Mesendoderm (in vitro differentiated cells): Measurements from ENCODE around the gene PGBD5.

Experiments
- DNase-seq: peaks from one replicate; pipeline ENCODE4 v3.0.0; 2013
- H2AK5ac ChIP-seq: 2 replicates; pipeline ENCODE4 v1.6.1; 2013; ENCODE audit warnings: low read length, inconsistent platforms
- H2BK120ac ChIP-seq: 2 replicates; pipeline ENCODE4 v1.6.1; 2013; ENCODE audit warnings: low read depth, mild to moderate bottlenecking, low read length, moderate library complexity, mixed read lengths
- H2BK15ac ChIP-seq: replicated peaks from 2 replicates; pipeline ENCODE4 v1.6.1; 2013; ENCODE audit warnings: low read depth, mild to moderate bottlenecking, moderate library complexity
- H2BK5ac ChIP-seq: 2 replicates; pipeline ENCODE4 v1.6.1; 2013; ENCODE audit warnings: low read length, inconsistent platforms
- H3K18ac ChIP-seq: 2 replicates; pipeline ENCODE4 v1.6.1; 2013; ENCODE audit warnings: mild to moderate bottlenecking, low read length, mixed read lengths
- H3K23ac ChIP-seq: one replicate; pipeline ENCODE4 v1.6.1; 2013; ENCODE audit warnings: low read length
- H3K27ac ChIP-seq: 2 replicates; pipeline ENCODE4 v1.5.1; 2013; ENCODE audit warnings: low read depth, mild to moderate bottlenecking, inconsistent platforms, low read length, moderate library complexity
- H3K27me3 ChIP-seq: 2 replicates; pipeline ENCODE4 v1.6.1; 2013; ENCODE audit warnings: low read length, control low read depth, mild to moderate bottlenecking, inconsistent platforms; ENCODE audit not compliant: insufficient read depth, poor library complexity
- H3K36me3 ChIP-seq: 2 replicates; pipeline ENCODE4 v1.6.1; 2013; ENCODE audit warnings: low read length, inconsistent platforms; ENCODE audit not compliant: control insufficient read depth, insufficient read depth
- H3K4ac ChIP-seq: one replicate; pipeline ENCODE4 v1.6.1; 2013; ENCODE audit warnings: low read depth, mild to moderate bottlenecking, low read length, moderate library complexity
- H3K4me1 ChIP-seq: 2 replicates; pipeline ENCODE4 v1.6.1; 2013; ENCODE audit warnings: low read depth, low read length, inconsistent platforms; ENCODE audit not compliant: control insufficient read depth
- H3K4me2 ChIP-seq: 2 replicates; pipeline ENCODE4 v1.6.1; 2013; ENCODE audit warnings: low read length
- H3K4me3 ChIP-seq: 2 replicates; pipeline ENCODE4 v1.5.1; 2013; ENCODE audit warnings: mild to moderate bottlenecking, low read length
- H3K56ac ChIP-seq: one replicate; pipeline ENCODE4 v1.6.1; 2013; ENCODE audit warnings: low read length
- H3K79me1 ChIP-seq: 2 replicates; pipeline ENCODE4 v1.6.1; 2013; ENCODE audit warnings: low read length, inconsistent platforms
- H3K79me2 ChIP-seq: 2 replicates; pipeline ENCODE4 v1.6.1; 2013; ENCODE audit warnings: mild to moderate bottlenecking, low read length; ENCODE audit not compliant: control insufficient read depth, insufficient read depth
- H3K9ac ChIP-seq: 2 replicates; pipeline ENCODE4 v1.6.1; 2013; ENCODE audit warnings: low read length, inconsistent platforms
- H4K5ac ChIP-seq: one replicate; pipeline ENCODE4 v1.6.1; 2013; ENCODE audit warnings: low read length
- H4K8ac ChIP-seq: one replicate; pipeline ENCODE4 v1.6.1; 2013; ENCODE audit warnings: low read depth, mild to moderate bottlenecking, control low read depth, low read length, moderate library complexity
- WGBS: extraction: QIAGEN DNeasy Blood & Tissue Kit; methylation state at CpG from one replicate; pipeline ENCODE4 v1.1.7; 2013; ENCODE audit warnings: low lambda C conversion rate, missing lambda C conversion rate; ENCODE audit not compliant: insufficient coverage; ENCODE audit errors: extremely low coverage; 5-methylcytosine and 5-hydroxymethylcytosine counted together

The PGBD5 gene

GRCh38 chr1:230387296-230387695, 38.8 kb downstream of the PGBD5 start:
- no peak overlapping the region for H3K4ac ChIP-seq
- H3K27me3 ChIP-seq: no peaks in the 10 kb centered on the region
- no peak overlapping the region for H3K9ac ChIP-seq
- H3K79me1 ChIP-seq: peaks cover 4% of the 10 kb centered on the region
- H2BK120ac ChIP-seq: no peak overlapping the region
- H4K8ac ChIP-seq: no peak overlapping the region
- no CpG with 5 or more reads among the region's 2 CpGs for WGBS
- H3K4me2 ChIP-seq: no peak overlapping the region
- no peak overlapping the region for H3K18ac ChIP-seq
- H2BK15ac ChIP-seq: no peak overlapping the region
- H2AK5ac ChIP-seq: no peak overlapping the region
- peaks cover 2% of the 10 kb centered on the region for H3K4me1 ChIP-seq
- no peak overlapping the region for H3K4me3 ChIP-seq
- no peak overlapping the region for H3K23ac ChIP-seq
- H2BK5ac ChIP-seq: no peak overlapping the region
- no peak for DNase-seq
- H3K56ac ChIP-seq: no peak overlapping the region
- H3K36me3 ChIP-seq: no peaks in the 10 kb centered on the region
- H4K5ac ChIP-seq: no peak overlapping the region
- H3K79me2 ChIP-seq: no peaks in the 10 kb centered on the region
- H3K27ac ChIP-seq: no peak overlapping the region

- no peak overlapping the region for H2BK5ac ChIP-seq
- no peaks in the 10 kb centered on the region for H3K36me3 ChIP-seq
- H4K5ac ChIP-seq: no peak overlapping the region
- H2AK5ac ChIP-seq: no peak overlapping the region
- no CpG with 5 or more reads among the region's 6 CpGs for WGBS
- H3K4me3 ChIP-seq: no peak overlapping the region
- H3K79me2 ChIP-seq: no peaks in the 10 kb centered on the region
- H2BK15ac ChIP-seq: no peak overlapping the region
- DNase-seq: no peak
- H3K56ac ChIP-seq: no peak overlapping the region
- H2BK120ac ChIP-seq: no peak overlapping the region
- H3K4me1 ChIP-seq: peaks cover 5% of the 10 kb centered on the region
- H3K79me1 ChIP-seq: peaks cover 4% of the 10 kb centered on the region
- no peak overlapping the region for H3K4ac ChIP-seq
- no peak overlapping the region for H3K23ac ChIP-seq
- no peak overlapping the region for H3K9ac ChIP-seq
- no peak overlapping the region for H3K18ac ChIP-seq
- no peaks in the 10 kb centered on the region for H3K27me3 ChIP-seq
- H3K27ac ChIP-seq: no peak overlapping the region
- no peak overlapping the region for H4K8ac ChIP-seq
- H3K4me2 ChIP-seq: no peak overlapping the region
These were observed 39.4 kb downstream of the PGBD5 start for GRCh38 chr1:230386637-230387262.

- Histone ChIP-seq H2BK5ac (no peak overlapping the region), H3K18ac (no peak overlapping the region), H3K27me3 (no peaks in the 10 kb centered on the region), H2AK5ac (no peak overlapping the region), H3K4me2 (no peak overlapping the region), H2BK15ac (no peak overlapping the region), H3K79me1 (peaks cover 4% of the 10 kb centered on the region), H3K4ac (no peak overlapping the region), H3K79me2 (no peaks in the 10 kb centered on the region), H3K36me3 (no peaks in the 10 kb centered on the region), H3K4me1 (peaks cover 7% of the 10 kb centered on the region), H4K5ac (no peak overlapping the region), H2BK120ac (no peak overlapping the region), H3K23ac (no peak overlapping the region), H3K56ac (no peak overlapping the region), H3K27ac (no peak overlapping the region), H3K4me3 (no peak overlapping the region), H3K9ac (no peak overlapping the region), H4K8ac (no peak overlapping the region)
- no peak for DNase-seq
- no CpG with 5 or more reads among the region's 4 CpGs for WGBS
These were observed 40.2 kb downstream of the PGBD5 start for GRCh38 chr1:230385930-230386329.

GRCh38 chr1:230385158-230385450, 41.0 kb downstream of the PGBD5 start:
- Histone ChIP-seq H4K8ac (no peak overlapping the region), H4K5ac (no peak overlapping the region), H3K79me1 (peaks cover under 1% of the 10 kb centered on the region), H3K4ac (no peak overlapping the region), H3K36me3 (no peaks in the 10 kb centered on the region), H3K79me2 (no peaks in the 10 kb centered on the region), H3K27ac (no peak overlapping the region), H2AK5ac (no peak overlapping the region), H3K4me2 (no peak overlapping the region), H2BK120ac (no peak overlapping the region), H3K18ac (no peak overlapping the region), H3K9ac (no peak overlapping the region), H2BK15ac (no peak overlapping the region), H2BK5ac (no peak overlapping the region), H3K23ac (no peak overlapping the region), H3K27me3 (no peaks in the 10 kb centered on the region), H3K4me3 (no peak overlapping the region), H3K56ac (no peak overlapping the region), H3K4me1 (peaks cover 7% of the 10 kb centered on the region)
- no peak for DNase-seq
- WGBS: no CpG with 5 or more reads among the region's 2 CpGs

- no peaks in the 10 kb centered on the region for H3K27me3 ChIP-seq
- no peaks in the 10 kb centered on the region for H3K36me3 ChIP-seq
- H4K8ac ChIP-seq: no peak overlapping the region
- H3K4me1 ChIP-seq: peaks cover 7% of the 10 kb centered on the region
- H3K4ac ChIP-seq: no peak overlapping the region
- H3K4me2 ChIP-seq: no peak overlapping the region
- no peak overlapping the region for H3K27ac ChIP-seq
- no peak overlapping the region for H3K4me3 ChIP-seq
- H3K56ac ChIP-seq: no peak overlapping the region
- no peaks in the 10 kb centered on the region for H3K79me2 ChIP-seq
- H2BK15ac ChIP-seq: no peak overlapping the region
- no peak for DNase-seq
- no peaks in the 10 kb centered on the region for H3K79me1 ChIP-seq
- H3K23ac ChIP-seq: no peak overlapping the region
- H3K9ac ChIP-seq: no peak overlapping the region
- WGBS: no CpG with 5 or more reads among the region's 17 CpGs
- H2BK120ac ChIP-seq: no peak overlapping the region
- no peak overlapping the region for H2BK5ac ChIP-seq
- no peak overlapping the region for H4K5ac ChIP-seq
- H3K18ac ChIP-seq: no peak overlapping the region
- no peak overlapping the region for H2AK5ac ChIP-seq
These were observed 41.6 kb downstream of the PGBD5 start for GRCh38 chr1:230384380-230385157.

GRCh38 chr1:230383425-230383824, 42.7 kb downstream of the PGBD5 start:
- H3K79me2 ChIP-seq: no peaks in the 10 kb centered on the region
- H3K27ac ChIP-seq: no peak overlapping the region
- H3K4me1 ChIP-seq: peaks cover 7% of the 10 kb centered on the region
- no peak overlapping the region for H2BK15ac ChIP-seq
- no peak overlapping the region for H2BK5ac ChIP-seq
- no peaks in the 10 kb centered on the region for H3K27me3 ChIP-seq
- no peak overlapping the region for H3K4me3 ChIP-seq
- no peak overlapping the region for H4K5ac ChIP-seq
- no peaks in the 10 kb centered on the region for H3K79me1 ChIP-seq
- no peak overlapping the region for H3K23ac ChIP-seq
- no CpG with 5 or more reads among the region's 5 CpGs for WGBS
- no peak overlapping the region for H3K18ac ChIP-seq
- H3K4ac ChIP-seq: no peak overlapping the region
- no peak overlapping the region for H4K8ac ChIP-seq
- H2AK5ac ChIP-seq: no peak overlapping the region
- no peak overlapping the region for H3K56ac ChIP-seq
- DNase-seq: no peak
- no peak overlapping the region for H3K4me2 ChIP-seq
- no peak overlapping the region for H3K9ac ChIP-seq
- no peak overlapping the region for H2BK120ac ChIP-seq
- no peaks in the 10 kb centered on the region for H3K36me3 ChIP-seq
